GM18867 (cell line): ENCODE data around the gene TP63.
A peak's percentile ranks its signal among the peaks of the same experiment; 100 is the strongest.

Source experiments
- ATAC-seq: cut with Tn5 transposase; IDR thresholded peaks from one replicate; pipeline ENCODE4 v1.9.1; 2021; ENCODE audit warnings: mild to moderate bottlenecking, moderate library complexity; ENCODE audit not compliant: unreplicated experiment

Gene TP63

DNA sequence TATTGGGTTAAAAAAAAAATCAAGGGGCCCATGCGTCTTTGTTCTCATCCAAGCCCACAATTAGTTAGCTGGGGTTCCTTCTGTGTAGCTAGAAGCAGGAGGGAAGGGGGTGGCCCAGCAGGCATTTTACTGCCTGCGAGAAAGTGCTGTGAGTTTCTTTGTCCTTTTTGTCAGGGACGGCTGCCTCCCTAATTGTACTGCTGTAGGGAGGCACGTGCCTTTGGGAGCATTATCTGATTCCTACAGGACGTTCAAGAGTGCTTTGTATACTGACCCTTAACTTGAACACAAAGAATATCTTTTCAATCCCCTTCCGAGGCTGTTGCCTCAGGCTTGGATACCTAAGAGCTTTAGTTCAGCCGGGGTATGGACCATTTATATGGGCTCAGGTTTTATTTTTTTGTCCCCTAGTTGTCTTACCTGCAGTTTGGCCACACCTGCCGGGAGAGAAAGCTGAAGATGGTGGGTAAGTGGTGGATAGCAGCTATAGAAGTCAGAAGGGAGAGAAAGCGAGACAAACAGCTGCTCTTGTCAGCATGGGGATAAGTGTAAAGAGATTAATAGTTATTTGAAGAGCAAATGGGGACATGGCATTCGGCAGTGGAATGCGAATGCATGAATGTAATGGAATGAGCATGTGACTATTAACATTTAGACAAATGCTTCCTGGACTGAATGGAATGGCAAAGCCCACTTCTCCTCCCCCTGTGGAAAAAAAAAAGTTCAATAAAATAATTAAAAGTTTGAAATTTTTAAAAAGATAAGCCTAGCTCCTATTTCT, 175.2 kb downstream of the TP63 start:
- ATAC-seq: no peak

DNA sequence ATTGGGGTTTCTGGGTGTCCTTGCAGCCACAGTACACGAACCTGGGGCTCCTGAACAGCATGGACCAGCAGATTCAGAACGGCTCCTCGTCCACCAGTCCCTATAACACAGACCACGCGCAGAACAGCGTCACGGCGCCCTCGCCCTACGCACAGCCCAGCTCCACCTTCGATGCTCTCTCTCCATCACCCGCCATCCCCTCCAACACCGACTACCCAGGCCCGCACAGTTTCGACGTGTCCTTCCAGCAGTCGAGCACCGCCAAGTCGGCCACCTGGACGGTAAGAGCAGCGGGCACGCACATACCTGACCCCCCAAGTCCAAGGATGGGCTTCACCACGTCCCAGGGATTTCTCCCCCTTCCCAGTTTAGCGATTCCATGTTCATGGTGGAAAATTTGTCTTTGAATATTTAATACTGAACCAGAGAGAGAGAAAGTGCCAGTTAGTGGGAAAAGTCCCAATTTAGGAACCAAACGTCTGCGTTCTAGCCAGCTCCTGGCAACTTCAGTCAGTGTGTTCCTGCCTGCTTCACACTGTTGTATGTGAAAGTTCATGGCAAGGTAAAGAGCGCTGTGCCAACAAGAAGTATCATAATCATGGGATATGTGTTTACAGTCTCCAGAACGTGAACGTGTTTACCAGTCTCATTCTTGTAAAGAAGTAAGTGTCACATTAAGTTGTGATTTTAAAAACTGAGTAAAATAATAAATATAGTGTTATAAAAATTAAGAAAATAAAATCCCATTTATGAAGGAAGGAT, 177.2 kb downstream of the TP63 start:
- ATAC-seq: no peak

- ATAC-seq: no peak
These were observed 178.4 kb downstream of the TP63 start for GRCh38 chr3:189809583-189809982.

DNA sequence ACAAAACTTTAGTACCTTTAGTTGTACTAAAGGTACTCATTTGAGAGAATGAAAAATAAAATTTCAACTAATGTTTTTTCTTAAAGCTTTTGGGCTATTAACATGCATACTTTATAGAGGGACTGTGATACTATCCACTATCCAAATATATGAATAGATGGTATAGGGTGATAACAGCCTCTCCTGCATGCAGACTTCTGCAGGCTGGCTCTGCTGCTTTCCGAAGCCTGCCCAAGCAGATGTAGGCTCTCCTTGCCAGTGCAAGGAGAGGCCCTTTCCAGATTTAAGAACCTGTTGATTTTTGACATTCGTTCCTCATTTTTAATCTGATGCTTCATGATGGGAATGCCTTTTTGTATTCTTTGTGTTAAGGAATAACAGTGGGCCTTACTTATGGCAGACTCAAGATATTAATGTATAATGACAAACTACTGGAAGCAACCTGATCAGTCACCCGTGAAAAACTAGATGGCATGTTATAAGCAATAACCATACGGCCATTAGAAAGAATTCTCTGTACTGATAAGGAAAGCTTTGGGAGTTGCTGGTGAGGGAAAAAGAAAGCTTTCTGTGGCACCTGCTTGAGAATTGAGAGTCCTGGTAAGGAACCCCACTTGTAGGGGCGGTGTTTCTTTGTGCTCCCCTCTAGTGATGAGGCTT, 181.7 kb downstream of the TP63 start:
- no peak for ATAC-seq

DNA sequence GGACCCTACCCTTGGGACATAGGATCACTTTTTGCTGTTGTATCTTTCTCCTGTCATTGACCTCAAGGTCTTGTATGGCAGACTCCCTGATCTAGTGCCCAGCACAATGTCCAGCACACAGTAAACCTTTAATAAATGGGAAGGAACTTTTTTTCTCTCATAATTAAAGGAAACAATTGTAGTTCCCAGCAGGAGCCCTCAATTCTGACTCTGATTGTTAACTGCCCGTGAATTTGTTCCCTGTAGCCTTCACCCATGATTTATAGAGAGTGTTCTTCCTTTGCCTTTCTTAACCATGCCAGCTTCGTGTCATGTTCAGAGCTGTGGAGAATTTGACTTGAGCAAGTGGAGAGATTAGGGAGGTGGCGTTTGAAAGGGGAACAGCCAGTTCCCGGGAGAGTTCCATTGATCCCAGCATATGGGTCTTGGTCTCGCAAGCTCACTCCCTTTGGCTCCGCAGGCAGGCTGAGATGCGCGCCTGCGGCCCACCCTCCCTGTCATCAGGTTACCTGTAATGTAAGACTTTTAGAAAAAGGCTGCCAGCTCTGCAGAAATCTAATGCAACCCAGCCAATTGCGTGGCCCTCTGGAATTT, 182.6 kb downstream of the TP63 start:
- ATAC-seq: no peak

DNA sequence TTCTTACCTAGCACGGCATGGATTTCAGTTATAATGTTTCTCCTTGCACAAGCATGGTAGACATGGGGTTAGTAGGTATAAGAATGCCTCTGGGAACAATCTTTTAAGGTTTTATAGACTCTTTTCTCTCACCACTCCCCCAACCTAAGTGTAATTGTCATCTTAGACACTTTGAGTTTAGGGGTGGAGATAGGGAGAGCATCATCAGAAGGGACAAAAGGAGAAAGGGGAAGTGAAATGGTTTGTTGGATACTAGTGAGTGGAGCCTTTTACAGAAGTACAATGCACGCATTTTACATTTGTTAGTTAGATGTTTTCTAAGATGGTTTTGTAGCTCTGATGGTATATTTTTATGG, 189.2 kb downstream of the TP63 start:
- peak; percentile 58 for ATAC-seq

DNA sequence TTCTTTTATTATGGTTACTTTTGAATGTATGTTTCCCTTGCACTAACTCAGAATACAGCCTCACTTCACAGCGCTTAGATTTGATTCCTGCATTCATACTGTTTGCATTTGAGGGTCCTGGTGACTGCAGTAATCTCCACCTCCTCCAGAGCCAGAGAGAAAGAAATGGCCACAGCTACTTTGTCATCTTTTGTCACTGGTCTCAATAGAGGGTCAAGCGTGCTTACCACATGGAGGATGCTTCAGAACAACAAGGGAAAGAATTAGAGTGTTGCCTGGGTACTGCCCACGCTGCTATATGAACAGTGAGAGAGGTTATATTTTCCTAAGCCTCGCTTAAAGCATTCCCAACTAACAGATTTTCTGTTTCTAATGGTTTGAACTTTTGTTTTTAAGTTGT, 190.1 kb downstream of the TP63 start:
- no peak for ATAC-seq

DNA sequence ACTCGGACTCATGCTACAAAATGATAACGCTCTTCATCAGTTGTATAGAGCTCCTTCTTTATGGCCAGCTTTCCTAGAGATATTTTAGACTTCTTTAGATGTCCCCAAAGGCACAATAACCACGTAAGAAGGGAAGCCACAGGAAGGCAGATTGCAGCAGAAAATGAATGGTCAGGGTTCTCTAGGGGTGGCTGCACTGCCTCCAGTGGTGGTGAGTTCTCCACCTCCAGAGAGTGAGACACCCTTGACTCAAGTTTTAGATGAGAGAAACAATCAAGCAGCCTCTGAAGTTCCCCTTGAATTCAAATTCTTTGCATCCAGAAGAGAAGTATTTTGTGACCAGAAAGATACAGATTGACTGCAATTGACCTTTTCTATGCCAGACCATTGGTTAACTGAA, 191.5 kb downstream of the TP63 start:
- no peak for ATAC-seq

GRCh38 chr3:189824629-189825312, 193.6 kb downstream of the TP63 start:
- no peak for ATAC-seq

DNA sequence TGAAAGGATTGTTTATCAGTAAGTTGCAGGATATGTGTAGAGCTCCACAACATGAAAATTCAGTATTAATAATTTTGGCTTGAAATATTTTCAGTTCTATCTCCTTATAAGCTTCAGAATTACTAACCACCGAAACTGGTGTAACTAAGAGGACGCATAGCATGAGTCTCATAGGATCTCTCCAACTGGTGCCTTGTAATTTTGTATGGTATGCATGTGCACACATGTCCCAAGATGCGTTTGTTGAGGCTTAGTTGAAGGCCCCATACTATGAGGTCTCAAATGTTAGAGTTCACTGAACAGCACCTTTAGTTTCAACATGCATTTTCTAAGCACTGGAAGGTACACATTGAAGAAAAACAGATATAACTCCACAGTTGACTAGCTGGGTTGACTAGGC, 195.4 kb downstream of the TP63 start:
- no peak for ATAC-seq

GRCh38 chr3:189827108-189827507, 195.9 kb downstream of the TP63 start:
- no peak for ATAC-seq

GRCh38 chr3:189830401-189830800, 199.2 kb downstream of the TP63 start:
- ATAC-seq: no peak

GRCh38 chr3:189833266-189833665, 202.1 kb downstream of the TP63 start:
- no peak for ATAC-seq

DNA sequence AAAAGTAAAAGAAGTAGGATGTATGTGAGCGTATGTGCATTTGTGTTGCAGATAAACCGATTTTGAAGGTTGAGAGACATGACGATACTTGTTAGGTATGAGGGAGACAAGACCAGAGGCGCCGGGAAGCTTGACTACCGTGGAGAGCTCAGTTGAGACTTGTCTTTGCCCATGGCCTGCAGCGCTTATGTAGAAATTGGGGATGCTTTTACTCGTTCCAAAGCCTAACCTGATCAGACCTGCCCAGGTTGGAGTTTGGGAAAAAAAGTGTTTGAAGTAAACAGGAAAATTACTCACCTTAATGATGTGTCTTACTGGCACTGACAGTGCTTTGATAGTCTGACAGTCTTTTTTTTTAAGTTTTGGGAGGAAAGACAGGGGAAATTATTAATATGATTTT, 202.8 kb downstream of the TP63 start:
- no peak for ATAC-seq

GRCh38 chr3:189834462-189834861, 203.3 kb downstream of the TP63 start:
- no peak for ATAC-seq

DNA sequence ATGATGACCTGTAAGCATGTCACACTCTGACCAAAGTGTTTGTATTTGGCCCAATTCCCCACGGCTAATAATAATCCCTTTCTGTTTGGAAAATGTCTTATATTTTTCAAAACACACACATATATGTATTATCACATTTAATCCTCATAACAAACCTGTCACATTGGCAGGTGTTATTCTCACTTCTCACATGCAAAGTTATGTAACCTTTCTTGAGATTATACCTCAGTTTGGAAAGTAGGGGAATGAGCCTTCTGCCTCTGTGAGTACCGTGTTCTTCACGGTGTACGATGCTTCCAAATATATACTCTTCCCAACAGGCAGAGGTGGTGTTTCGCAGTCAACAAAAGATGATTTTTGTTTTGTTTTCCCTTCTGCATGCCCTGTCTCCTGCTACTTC, 205.6 kb downstream of the TP63 start:
- ATAC-seq: peak; percentile 55

- ATAC-seq: no peak
These were observed 207.1 kb downstream of the TP63 start for GRCh38 chr3:189838291-189838690.

- no peak for ATAC-seq
These were observed 208.4 kb downstream of the TP63 start for GRCh38 chr3:189839576-189839975.

DNA sequence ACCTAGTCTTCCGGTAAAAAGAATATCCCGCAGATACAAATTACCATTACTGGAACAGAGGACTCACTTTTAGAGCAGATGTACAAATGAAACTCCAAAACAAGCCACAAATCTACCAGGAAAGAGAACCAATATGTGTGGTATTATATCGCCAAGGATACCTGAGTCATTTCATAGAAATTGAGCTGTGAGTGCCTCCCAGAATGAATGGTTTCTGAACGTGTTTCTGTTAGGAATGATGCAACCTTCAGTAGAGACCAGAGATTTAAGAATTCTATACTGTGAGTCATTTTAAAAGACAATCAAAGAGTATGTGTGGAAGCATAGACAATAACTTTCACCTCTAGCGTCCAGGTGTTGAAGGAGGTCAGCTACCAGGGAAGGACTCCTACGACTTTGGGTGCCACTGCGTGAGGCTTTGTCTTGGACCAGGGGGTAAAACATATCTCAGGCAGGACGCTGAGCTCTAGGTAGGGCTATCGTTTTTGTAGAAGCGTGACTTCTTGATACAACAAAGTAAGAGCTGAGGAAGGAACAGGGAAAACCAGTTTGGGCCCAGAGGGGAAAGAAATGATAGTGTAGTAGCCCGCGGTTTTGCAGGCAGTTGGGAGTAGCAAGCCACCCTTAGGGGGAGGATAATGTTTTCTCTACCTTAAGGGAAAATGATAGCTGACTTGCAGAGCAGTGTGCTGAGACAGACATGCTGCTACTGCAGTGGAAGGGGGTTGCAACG, 210.4 kb downstream of the TP63 start:
- no peak for ATAC-seq
